Endometrial microvascular endothelial cells (primary cell): ENCODE measurements around the gene VAMP3. TPM values are rescaled to one million over a fixed set of nuclear protein-coding genes. Genes with fewer than 3 reads are reported as not detected.

Experiments
- in situ Hi-C: cut with HindIII; loops from 2 replicates; pipeline ENCODE4 v1.10.0; 2017; ENCODE audit warnings: low sequenced_read_pairs, low pct_unique_long_range_greater_than_20kb; ENCODE audit errors: inconsistent ontology term
- total RNA-seq: library from RNA; depleted of rRNA; stranded (reverse); fragments of >200 nt; gene quantifications from one replicate; pipeline ENCODE4 v1.2.3, GENCODE V29; 2015; ENCODE audit errors: inconsistent ontology term

Gene VAMP3, protein sequence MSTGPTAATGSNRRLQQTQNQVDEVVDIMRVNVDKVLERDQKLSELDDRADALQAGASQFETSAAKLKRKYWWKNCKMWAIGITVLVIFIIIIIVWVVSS
- total RNA-seq = 181 TPM

- in situ Hi-C loops = no loop called here
Observed at GRCh38 chr1:7770997-7771822, at the start of gene VAMP3. TSS of gene VAMP3 (plus strand) at chr1:7771296. CDS start at chr1:7771384, 88 bp downstream.

DNA sequence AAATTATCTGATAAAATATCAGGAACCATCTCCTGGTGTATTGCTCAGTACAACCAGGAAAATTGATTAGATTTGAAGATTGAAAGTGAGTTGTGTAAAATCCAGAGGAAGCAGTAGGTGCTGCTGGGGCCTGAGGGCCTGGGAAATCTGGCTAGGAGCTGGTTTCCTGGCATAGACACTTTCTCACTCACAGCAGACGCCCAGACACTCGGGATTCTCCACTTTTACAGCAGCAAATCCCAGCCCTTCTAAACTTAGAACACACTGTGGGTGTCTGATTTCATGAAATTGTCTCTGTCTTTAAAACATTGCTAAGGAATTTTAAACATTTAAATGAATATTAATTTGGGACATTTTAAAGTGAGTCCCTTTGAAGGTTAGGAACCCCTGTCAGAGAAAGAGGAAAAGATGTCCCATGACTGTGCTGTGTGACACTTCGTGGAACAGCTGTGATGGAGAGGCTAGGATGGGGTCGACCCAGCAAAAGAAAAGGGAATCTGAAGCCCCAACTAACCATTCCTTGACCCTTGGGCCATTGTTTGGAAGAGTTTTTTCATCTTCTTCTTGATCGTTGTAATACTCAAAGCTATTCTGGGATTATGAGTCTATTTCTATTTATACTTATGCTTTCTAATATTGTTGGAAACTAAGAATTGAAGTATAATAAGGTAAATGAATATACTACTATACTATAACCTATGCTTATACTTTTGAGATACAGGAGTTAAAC lies 49.0 kb upstream of the VAMP3 start:
- in situ Hi-C loops = no loop called here

GRCh38 chr1:7722670-7723012 lies 48.5 kb upstream of the VAMP3 start:
- in situ Hi-C loops = no loop called here

DNA sequence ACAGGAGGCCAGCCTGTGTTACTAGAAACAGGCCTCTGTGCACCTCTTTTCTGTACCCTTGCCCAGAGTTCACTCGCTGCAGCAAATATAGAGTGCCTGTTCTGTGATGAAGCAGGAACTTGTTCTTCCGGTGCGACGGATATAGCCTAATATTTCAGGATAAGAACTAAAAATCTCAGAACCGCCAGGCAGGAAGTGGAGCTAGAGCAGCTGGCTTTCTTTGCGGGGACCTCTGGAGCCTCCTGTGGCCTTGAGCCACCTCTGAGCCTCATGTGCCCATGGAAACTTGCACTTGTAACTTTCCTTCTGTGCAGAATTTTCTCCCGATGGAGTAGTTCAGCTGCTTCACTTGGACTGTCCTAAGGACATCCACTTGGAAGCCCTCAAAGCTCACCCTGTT lies 44.5 kb upstream of the VAMP3 start:
- in situ Hi-C loops = no loop called here

GRCh38 chr1:7727809-7728471 lies 43.2 kb upstream of the VAMP3 start:
- in situ Hi-C loops = no loop called here

- in situ Hi-C loops = no loop called here
Observed at GRCh38 chr1:7729761-7730160, 41.3 kb upstream of the VAMP3 start.

DNA sequence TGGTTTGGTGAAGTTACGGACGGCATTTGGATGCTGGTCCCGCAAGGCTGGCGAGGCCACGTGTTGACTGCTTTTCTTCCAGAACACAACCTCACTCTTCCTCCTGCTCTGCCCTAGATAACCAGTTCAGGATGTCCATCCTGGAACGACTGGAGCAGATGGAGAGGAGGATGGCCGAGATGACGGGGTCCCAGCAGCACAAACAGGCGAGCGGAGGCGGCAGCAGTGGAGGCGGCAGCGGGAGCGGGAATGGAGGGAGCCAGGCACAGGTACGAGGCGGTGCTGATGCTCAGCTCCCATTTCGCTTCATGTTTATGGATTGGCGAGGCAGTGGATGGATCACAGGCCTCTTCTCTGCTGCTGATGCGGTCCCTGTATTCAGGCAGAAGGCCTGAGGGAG lies 38.8 kb upstream of the VAMP3 start:
- in situ Hi-C loops = no loop called here

- in situ Hi-C loops = no loop called here
Observed at GRCh38 chr1:7733276-7733675, 37.8 kb upstream of the VAMP3 start.

- in situ Hi-C loops = no loop called here
Observed at GRCh38 chr1:7738044-7738443, 33.1 kb upstream of the VAMP3 start.

DNA sequence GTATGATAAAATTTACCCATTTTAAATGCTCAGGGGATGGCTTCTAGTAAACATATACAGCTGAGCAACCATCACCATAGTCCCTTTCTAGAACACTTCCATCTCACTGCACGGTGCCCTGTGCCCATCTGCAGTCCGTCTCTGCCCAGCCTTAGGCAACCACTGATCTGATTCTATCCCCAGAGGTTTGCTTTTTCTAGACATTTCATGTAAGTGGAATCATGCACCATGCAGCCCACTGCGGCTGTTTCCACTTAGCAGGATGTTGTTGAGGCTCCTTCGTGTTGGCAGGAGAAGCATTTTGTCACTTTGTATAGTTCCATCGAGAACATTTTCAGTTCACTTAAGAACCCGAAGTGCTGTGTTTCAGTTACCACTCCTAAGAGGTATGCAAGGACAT lies 27.8 kb upstream of the VAMP3 start:
- in situ Hi-C loops = no loop called here

DNA sequence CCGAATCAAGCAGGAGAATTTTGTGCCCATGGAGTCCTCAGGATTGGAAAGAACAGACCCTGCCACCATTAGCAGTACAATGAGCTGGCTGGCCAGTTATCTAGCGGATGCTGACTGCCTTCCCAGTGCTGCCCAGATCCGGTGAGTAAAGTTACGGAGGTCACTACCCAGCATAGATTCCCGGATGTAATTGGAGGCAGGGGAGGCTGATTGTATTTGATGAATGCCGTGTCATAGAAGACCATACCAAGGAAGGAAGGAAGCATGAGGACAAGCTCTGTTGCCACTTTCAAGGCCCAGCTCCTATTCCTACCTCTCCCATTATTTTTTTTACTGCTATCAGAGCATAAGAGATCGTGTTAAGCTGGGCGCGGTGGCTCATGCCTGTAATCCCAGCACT lies 26.2 kb upstream of the VAMP3 start:
- in situ Hi-C loops = no loop called here

GRCh38 chr1:7745783-7746182 lies 25.3 kb upstream of the VAMP3 start:
- in situ Hi-C loops = no loop called here

DNA sequence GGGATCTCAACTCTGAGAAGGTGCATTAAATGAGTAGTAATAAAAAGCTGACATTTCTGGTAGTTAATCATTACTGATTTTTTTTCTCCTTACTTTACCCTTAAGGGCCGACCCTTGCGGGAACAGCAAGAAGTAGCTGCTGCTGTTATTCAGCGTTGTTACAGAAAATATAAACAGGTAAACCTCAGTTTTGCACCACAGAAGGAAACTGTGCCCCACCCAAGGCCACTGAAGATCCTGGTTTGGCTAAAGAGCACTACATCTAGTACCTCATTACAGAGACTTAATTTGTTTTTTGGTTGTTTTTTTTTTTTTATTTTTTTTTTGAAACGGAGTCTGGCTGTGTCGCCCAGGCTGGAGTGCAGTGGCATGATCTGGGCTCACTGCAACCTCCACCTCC lies 23.5 kb upstream of the VAMP3 start:
- in situ Hi-C loops = no loop called here

DNA sequence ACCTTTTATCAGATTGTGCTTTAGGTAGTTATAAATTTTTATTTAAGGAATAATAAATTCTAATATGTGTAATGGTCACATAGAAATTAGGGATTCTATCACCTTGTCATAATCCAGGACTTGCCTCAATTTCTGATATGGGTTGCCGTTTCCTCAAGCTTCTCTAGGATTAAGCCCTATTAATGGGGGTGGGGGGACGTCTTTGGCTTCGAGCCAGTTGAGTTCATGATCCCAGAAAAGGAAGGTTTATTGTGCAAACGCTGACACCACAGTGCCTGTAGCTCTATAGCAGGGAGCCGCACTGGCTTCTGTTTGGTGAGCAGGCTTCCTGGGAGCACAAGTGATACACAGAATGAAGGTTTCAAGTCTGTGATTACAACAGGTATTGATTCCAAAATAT lies 22.0 kb upstream of the VAMP3 start:
- in situ Hi-C loops = no loop called here

DNA sequence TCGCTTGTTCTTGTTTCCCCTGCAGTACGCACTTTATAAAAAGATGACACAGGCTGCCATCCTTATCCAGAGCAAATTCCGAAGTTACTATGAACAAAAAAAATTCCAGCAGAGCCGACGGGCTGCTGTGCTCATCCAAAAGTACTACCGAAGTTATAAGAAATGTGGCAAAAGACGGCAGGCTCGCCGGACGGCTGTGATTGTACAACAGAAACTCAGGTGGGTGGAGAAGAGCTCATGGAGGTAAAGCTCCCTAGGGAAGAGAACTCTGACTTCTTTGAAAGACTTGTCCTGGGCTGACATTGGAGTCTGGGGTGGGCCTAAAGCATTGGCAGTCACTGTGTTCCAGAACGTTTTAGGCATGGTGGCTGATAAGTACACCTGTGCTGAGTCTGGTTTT lies 19.9 kb upstream of the VAMP3 start:
- in situ Hi-C loops = no loop called here

GRCh38 chr1:7752512-7753417 lies 18.3 kb upstream of the VAMP3 start:
- in situ Hi-C loops = no loop called here

- in situ Hi-C loops = no loop called here
Observed at GRCh38 chr1:7753641-7754040, 17.5 kb upstream of the VAMP3 start.

DNA sequence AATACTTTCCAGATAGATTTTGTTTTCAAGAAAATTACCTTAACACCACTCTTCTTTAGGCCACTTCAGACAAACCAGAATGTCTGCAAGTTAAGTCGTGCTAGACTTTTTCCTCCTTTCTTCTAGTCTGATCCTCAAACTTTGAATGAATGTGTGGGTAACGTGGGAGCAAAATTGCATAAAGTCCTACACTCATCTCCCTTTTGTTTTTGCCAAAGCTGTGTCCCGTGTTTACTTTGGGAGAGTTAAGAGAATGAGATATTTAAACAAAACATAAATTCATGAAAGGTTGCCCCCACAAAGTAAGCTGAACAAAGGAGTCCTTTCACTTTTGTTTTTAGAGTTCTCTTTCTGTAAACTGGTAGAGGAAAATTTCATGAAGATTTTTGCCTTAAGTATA lies 16.9 kb upstream of the VAMP3 start:
- in situ Hi-C loops = no loop called here

GRCh38 chr1:7755448-7755847 lies 15.6 kb upstream of the VAMP3 start:
- in situ Hi-C loops = no loop called here
